Upper lobe of left lung (tissue), 4 donors: ENCODE results near the gene POTEJ.
"Not testable (repeated sequence)": the region's sequence is repeated elsewhere in the genome, so short reads cannot be mapped to it uniquely, and the experiment has no call there.

Experiments used
- CTCF ChIP-seq, 6 experiments: fragments of 450-650 bp in 4 of 6; fragments of 200-600 bp in 2 of 6; sonication (generic) in 2 of 6; IDR thresholded peaks; one replicate each; pipeline ENCODE4 v1.5.1; 2016 to 2019; ENCODE audit warnings: antibody characterized with exemption in 6 of 6
- POLR2A ChIP-seq, 4 donors: fragments of 450-650 bp; IDR thresholded peaks; one replicate each; pipeline ENCODE4 v1.5.1; 2016 to 2017; ENCODE audit warnings: antibody characterized with exemption in 4 of 4, mild to moderate bottlenecking in 2 of 4
- POLR2AphosphoS5 ChIP-seq, 2 donors: sonication (generic); formaldehyde crosslinking; IDR thresholded peaks; one replicate each; pipeline ENCODE4 v1.5.1; 2017; ENCODE audit warnings: antibody characterized with exemption in 2 of 2

GRCh38 chr2:130576209-130576784, 34.9 kb upstream of the POTEJ start:
- TF ChIP-seq CTCF, POLR2A, POLR2AphosphoS5 (IDR thresholded peaks at IDR 0.05): not testable (repeated sequence)
